ENCODE measurements around the gene AGAP1.

The AGAP1 gene

DNA sequence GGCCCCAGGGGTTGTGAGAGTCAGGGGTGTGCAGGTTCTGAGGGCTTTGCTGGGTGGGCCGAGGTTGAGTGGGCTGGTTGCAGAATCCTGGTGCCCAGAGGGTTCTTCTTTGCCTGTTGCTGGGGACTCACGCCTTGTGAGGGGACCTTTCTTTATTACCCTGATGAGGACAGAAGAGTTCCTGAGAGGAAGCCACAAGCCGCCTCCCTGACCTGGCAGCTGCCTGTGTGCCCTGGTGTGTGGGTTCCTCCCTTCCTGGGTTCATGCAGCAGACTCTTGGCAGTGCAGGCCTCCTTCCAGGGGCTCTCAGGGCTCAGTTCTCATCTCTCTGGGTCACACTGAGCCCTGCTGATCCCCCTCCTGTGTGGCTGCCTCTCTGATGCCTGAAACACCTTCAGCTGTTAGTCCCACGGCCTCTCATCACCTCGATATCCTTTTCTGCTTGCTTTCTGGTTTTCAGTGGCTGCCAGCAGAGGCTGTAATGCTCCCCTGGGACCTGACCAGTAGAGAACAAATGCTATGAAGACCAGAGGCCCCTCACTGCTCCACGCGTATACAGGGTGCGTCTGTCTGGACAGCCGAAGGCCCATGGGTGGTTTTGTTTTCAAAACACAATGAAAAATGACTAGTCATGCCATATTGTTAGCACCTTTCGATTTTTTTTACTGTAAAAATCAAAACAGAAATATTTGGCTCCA is 191.3 kb downstream of the AGAP1 start:
- POLR2A ChIA-PET: no interaction called here
- TF ChIP-seq, protein P1, sequence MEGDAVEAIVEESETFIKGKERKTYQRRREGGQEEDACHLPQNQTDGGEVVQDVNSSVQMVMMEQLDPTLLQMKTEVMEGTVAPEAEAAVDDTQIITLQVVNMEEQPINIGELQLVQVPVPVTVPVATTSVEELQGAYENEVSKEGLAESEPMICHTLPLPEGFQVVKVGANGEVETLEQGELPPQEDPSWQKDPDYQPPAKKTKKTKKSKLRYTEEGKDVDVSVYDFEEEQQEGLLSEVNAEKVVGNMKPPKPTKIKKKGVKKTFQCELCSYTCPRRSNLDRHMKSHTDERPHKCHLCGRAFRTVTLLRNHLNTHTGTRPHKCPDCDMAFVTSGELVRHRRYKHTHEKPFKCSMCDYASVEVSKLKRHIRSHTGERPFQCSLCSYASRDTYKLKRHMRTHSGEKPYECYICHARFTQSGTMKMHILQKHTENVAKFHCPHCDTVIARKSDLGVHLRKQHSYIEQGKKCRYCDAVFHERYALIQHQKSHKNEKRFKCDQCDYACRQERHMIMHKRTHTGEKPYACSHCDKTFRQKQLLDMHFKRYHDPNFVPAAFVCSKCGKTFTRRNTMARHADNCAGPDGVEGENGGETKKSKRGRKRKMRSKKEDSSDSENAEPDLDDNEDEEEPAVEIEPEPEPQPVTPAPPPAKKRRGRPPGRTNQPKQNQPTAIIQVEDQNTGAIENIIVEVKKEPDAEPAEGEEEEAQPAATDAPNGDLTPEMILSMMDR (IDR thresholded peaks at IDR 0.05; ENCODE audit: control extremely low read depth, extremely low read depth, low read depth, missing control alignments): no peak
- DNase-seq (ENCODE audit: extremely low spot score): no peak
- CTCF ChIA-PET: no interaction called here

DNA sequence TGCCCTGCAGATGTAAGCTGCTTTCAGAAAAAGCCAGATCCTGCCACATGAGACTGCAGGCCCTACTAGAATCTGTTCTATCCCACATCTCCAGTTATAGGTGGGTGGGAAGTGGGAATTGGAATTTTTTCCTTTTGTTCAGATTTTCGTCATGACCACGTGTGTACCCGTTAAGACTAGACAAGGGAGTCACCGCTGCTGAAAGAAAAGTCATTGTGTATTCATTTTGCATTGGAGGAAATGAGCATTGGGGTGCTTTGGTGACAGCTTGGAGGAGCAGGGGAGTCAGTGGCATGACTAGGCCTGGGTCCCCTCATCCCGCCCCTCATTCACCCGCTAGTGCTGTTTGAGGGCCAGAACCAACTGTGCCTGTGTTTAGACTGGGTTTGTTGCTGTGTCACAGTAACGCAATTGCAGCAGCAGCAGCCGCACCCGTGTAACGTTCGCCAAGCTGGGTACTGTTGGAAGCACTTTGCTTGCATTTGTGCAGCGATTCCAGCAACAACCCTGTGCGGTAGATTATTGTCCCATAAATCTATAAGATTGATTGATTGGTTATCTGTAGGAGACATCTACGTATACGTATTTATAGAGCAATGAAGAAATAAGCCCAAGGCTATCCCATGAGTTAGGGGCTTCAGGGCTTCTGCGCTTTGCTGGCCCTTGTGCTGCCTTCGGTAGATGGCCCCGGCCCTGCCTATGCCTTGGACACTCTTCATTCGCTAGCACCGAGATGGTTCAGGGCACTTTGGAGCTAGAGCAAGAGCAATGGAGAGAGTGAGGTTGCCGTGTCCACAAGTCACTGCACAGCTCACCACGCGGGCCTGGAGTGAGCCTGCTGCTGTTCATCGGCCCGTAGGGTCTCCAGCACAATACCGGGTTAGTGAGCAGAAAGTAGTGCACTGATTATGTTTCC is 194.9 kb downstream of the AGAP1 start:
- CTCF ChIA-PET: interaction anchor here (1.3 kb wide), 1 partner anchor 10 kb away, joined by 4 read pairs; no protein-coding TSS in a partner anchor
- POLR2A ChIA-PET: no interaction called here
- TF ChIP-seq, protein P1 (IDR thresholded peaks at IDR 0.05; ENCODE audit: control extremely low read depth, extremely low read depth, low read depth, missing control alignments): no peak
- no peak for DNase-seq (ENCODE audit: extremely low spot score)

DNA sequence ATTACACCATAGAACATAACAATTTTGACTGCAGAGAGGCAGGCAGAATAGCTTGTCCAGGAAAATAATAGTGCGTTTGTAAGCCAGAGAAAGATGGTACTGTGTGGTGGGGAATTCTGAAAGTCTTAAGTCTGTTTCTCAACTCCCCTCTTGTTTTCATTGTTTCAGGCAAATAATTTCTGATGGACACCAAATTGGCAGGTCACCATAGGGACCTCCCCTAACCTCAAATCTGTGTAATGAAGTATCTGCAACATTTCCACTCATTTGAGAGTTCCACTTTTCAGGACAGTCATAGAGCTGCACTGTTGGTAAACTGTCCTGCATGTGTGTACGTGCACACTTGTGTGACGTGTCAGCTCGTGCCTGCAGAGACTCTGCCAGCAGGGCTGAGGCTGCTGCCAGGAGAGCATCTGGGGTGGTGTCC is 195.6 kb downstream of the AGAP1 start:
- ChIA-PET CTCF (interaction anchor here (1.3 kb wide), 1 partner anchor 9 kb away, joined by 4 read pairs; no protein-coding TSS in a partner anchor), POLR2A (no interaction called here)
- TF ChIP-seq, protein P1 (IDR thresholded peaks at IDR 0.05; ENCODE audit: control extremely low read depth, extremely low read depth, low read depth, missing control alignments): no peak
- DNase-seq (ENCODE audit: extremely low spot score): no peak

DNA sequence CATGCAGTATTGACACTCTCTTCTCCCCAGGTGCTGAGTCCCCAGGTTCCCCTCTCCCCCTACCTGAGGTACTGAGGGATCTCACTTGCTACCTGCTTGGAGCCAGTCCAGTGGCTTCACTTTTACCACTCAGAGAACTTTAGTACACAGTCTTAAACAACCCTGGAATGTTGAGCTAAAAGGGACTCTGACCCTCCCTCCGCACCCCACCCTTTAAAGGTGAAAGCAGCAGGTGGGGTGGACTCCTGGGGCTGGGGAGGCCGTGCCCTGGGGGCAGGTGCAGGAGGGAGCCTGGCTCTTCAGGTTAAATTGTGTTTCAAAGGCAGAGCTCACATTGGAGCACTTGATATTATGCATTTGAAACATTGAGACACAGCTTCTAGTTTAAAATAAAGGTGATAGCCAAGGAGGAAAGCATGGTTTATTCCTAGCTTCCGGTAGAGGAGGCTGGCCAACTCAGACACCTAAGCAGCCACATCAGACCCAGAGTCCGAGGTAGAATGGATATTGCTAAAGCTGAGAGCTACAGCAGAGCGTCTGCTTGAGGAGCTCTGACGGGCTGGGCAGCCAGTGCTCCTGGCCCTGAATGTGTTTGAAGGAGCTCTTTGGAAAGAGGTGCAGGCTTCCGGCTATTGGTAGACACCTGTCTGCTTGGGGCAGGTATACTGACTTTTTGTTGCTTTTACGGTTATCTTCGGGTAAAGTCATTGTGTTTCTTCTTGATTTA is 196.4 kb downstream of the AGAP1 start:
- ChIA-PET POLR2A (no interaction called here), CTCF (no interaction called here)
- DNase-seq (ENCODE audit: extremely low spot score): no peak
- TF ChIP-seq, protein P1 (IDR thresholded peaks at IDR 0.05; ENCODE audit: control extremely low read depth, extremely low read depth, low read depth, missing control alignments): no peak

DNA sequence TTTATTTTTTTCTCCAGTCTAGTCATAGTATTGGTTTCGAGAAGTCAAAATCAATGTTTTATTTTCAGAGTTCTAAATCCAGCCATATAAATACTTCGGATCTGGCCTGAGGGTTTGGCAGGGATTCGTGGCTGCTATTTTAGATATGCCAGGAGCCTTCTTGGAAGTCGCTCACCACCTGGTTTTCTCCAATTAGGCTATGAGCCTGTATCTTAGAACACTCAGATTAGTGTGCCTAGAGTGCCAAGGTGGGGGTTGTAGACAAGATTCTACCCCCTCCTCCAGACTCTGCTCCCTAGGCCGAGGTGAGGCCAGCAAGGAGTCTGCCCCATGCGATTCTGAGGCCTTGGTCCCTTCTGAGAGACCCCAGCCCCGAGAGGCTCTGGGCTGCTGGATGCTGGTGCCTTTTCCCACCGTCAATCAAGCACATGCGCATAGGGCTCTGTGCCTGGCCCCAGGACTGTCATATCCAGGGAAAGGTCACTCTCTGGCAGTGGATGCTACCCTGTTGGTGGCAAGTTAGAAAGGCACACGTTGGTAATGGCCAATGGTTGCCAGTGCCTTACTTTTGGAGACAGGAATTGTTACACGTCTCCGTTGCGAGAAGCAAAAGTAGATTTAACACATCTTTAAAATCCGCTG is 197.1 kb downstream of the AGAP1 start:
- no peak for DNase-seq (ENCODE audit: extremely low spot score)
- POLR2A ChIA-PET: no interaction called here
- TF ChIP-seq, protein P1 (IDR thresholded peaks at IDR 0.05; ENCODE audit: control extremely low read depth, extremely low read depth, low read depth, missing control alignments): no peak
- CTCF ChIA-PET: no interaction called here

DNA sequence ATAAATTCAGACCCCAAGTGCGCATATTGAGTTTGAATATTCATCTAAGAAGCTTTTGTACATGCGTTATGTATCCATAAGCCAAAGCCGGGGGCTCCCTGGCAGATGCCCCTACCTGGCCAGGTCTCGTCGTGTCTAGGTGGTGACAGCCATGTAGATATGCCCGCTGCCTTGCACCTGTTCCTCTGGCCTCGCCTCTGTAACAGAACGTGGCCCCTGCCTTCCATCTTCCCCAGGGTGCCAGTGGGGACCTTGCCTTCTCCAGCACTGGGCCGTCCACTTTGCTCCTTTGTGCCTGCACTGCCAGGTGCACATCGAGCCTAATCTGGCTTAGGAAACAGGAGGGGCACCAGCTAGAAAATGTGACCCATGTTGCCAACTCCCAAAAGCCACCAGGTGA is 198.2 kb downstream of the AGAP1 start:
- TF ChIP-seq, protein P1 (IDR thresholded peaks at IDR 0.05; ENCODE audit: control extremely low read depth, extremely low read depth, low read depth, missing control alignments): no peak
- ChIA-PET CTCF (no interaction called here), POLR2A (no interaction called here)
- no peak for DNase-seq (ENCODE audit: extremely low spot score)

Measured in GM10248 (cell line).